Measurements from ENCODE around the gene CRYBA2.
A peak's percentile ranks its signal among the peaks of the same experiment; 100 is the strongest.

The CRYBA2 gene

GRCh38 chr2:218961651-218962570 is 31.3 kb downstream of the CRYBA2 start:
- no peak overlapping the region for H3K4me3 ChIP-seq (ENCODE audit: low read depth, low read length)
- no peak for DNase-seq (ENCODE audit: low read depth)

- DNase-seq (ENCODE audit: low read depth): no peak
- no peak overlapping the region for H3K4me3 ChIP-seq (ENCODE audit: low read depth, low read length)
Observed at GRCh38 chr2:218961229-218961628, 32.0 kb downstream of the CRYBA2 start.

- DNase-seq (ENCODE audit: low read depth): no peak
- no peak overlapping the region for H3K4me3 ChIP-seq (ENCODE audit: low read depth, low read length)
Observed at GRCh38 chr2:218960309-218961165, 32.7 kb downstream of the CRYBA2 start.

- DNase-seq (ENCODE audit: low read depth): no peak
- H3K4me3 ChIP-seq (ENCODE audit: low read depth, low read length): peak overlapping the region; percentile 45
Observed at GRCh38 chr2:218959761-218960308, 33.4 kb downstream of the CRYBA2 start.

GRCh38 chr2:218959141-218959731 is 34.0 kb downstream of the CRYBA2 start, which contains the start of gene CDK5R2:
CDK5R2 (plus strand) TSS chr2:218959666; CDS start chr2:218959821, 155 bp downstream.
- peak; percentile 26 for DNase-seq (ENCODE audit: low read depth)

GRCh38 chr2:218958276-218958675 is 34.9 kb downstream of the CRYBA2 start:
- no peak for DNase-seq (ENCODE audit: low read depth)
- no peak overlapping the region for H3K4me3 ChIP-seq (ENCODE audit: low read depth, low read length)

More at GRCh38 chr2:218959141-218959731, 34.0 kb downstream of the CRYBA2 start, which contains the start of gene CDK5R2:
- peak within 1 kb of the TSS; percentile 45 for H3K4me3 ChIP-seq (ENCODE audit: low read depth, low read length)

GRCh38 chr2:218957671-218958070 is 35.6 kb downstream of the CRYBA2 start:
- no peak overlapping the region for H3K4me3 ChIP-seq (ENCODE audit: low read depth, low read length)
- DNase-seq (ENCODE audit: low read depth): no peak

GRCh38 chr2:218956039-218956438 is 37.2 kb downstream of the CRYBA2 start:
- no peak overlapping the region for H3K4me3 ChIP-seq (ENCODE audit: low read depth, low read length)
- DNase-seq (ENCODE audit: low read depth): no peak

GRCh38 chr2:218954541-218955300 is 38.5 kb downstream of the CRYBA2 start:
- DNase-seq (ENCODE audit: low read depth): no peak
- no peak overlapping the region for H3K4me3 ChIP-seq (ENCODE audit: low read depth, low read length)

- no peak overlapping the region for H3K4me3 ChIP-seq (ENCODE audit: low read depth, low read length)
- no peak for DNase-seq (ENCODE audit: low read depth)
Observed at GRCh38 chr2:218953366-218953954, 39.8 kb downstream of the CRYBA2 start.

GRCh38 chr2:218952160-218952559 is 41.1 kb downstream of the CRYBA2 start:
- H3K4me3 ChIP-seq (ENCODE audit: low read depth, low read length): no peak overlapping the region
- no peak for DNase-seq (ENCODE audit: low read depth)

GRCh38 chr2:218946621-218947020 is 46.6 kb downstream of the CRYBA2 start:
- H3K4me3 ChIP-seq (ENCODE audit: low read depth, low read length): no peak overlapping the region
- DNase-seq (ENCODE audit: low read depth): no peak

GRCh38 chr2:218944759-218945404 is 48.3 kb downstream of the CRYBA2 start:
- DNase-seq (ENCODE audit: low read depth): no peak
- H3K4me3 ChIP-seq (ENCODE audit: low read depth, low read length): no peak overlapping the region
